Adrenal gland (tissue), 12 donors: Measurements from ENCODE around the gene TEX53. TPM values are rescaled to one million over a fixed set of nuclear protein-coding genes. Genes with fewer than 3 reads are reported as not detected.

Source experiments
- DNase-seq, 7 donors: peaks; one replicate each; pipeline ENCODE4 v3.0.0-alpha.2; 2019 to 2020
- H3K27ac ChIP-seq, 5 donors: fragments of 200-600 bp; sonication (generic) in 4 of 5; 1 replicate in 3 of 5; 2 replicates in 2 of 5; pipeline versions ENCODE4 v1.5.1 to v1.8.0; 2016 to 2020; ENCODE audit warnings: mild to moderate bottlenecking in 1 of 5
- H3K27me3 ChIP-seq: fragments of 200-600 bp; 2 replicates; pipeline ENCODE4 v1.8.0; 2021
- H3K36me3 ChIP-seq, 2 donors: fragments of 200-600 bp; replicated peaks in 1 of 2; 1 replicate in 1 of 2; 2 replicates in 1 of 2; pipeline versions ENCODE4 v1.5.1 to v1.8.0; 2018 to 2022
- H3K4me1 ChIP-seq, 2 donors: fragments of 200-600 bp; replicated peaks in 1 of 2; 1 replicate in 1 of 2; 2 replicates in 1 of 2; pipeline versions ENCODE4 v1.5.1 to v1.8.0; 2018 to 2021
- H3K4me3 ChIP-seq, 4 donors: fragments of 200-600 bp; sonication (generic) in 3 of 4; one replicate each; pipeline ENCODE4 v1.5.1; 2016 to 2018
- H3K9me3 ChIP-seq, 3 donors: fragments of 200-600 bp; sonication (generic) in 1 of 3; replicated peaks in 1 of 3; 1 replicate in 2 of 3; 2 replicates in 1 of 3; pipeline versions ENCODE4 v1.5.1 to v1.8.0; 2016 to 2021
- POLR2A ChIP-seq, 2 donors: fragments of 450-650 bp; IDR thresholded peaks; one replicate each; pipeline ENCODE4 v1.6.1; 2017; ENCODE audit warnings: antibody characterized with exemption in 2 of 2, mild to moderate bottlenecking in 2 of 2, moderate library complexity in 1 of 2
- WGBS, 4 donors: extraction: QIAGEN DNeasy Blood & Tissue Kit in 2 of 4; methylation state at CpG; one replicate each; pipeline versions ENCODE4 v1.1.5 to v1.1.7; 2013 to 2017; 5-methylcytosine and 5-hydroxymethylcytosine counted together
- intact Hi-C, 2 donors: fragments of 100-400 bp; cut with DNase I; formaldehyde crosslinking; loops; one replicate each; pipeline versions ENCODE4 v1.14.1 to v1.15.0; 2022 to 2023
- polyA plus RNA-seq, 3 donors: library from polyadenylated mRNA; stranded (reverse); fragments of 200-250 nt in 2 of 3; fragments of 350-450 nt in 1 of 3; fragmentation: Illumina TruSeq in 1 of 3; extraction: RNeasy Lipid Tissue Mini Kit (QIAGEN cat#74804) in 1 of 3; gene quantifications; one replicate each; pipeline ENCODE4 v1.2.3, GENCODE V29; 2013 to 2014
- total RNA-seq, 9 donors: library from RNA; depleted of rRNA in 4 of 9; stranded (reverse); fragments of >200 nt in 4 of 9; fragments of 120-200 nt in 1 of 9; fragmentation: NEBNext Ultra II Directional in 1 of 9; extraction: Animal tissue kit (Norgen Biotek cat#: 25700) in 1 of 9; gene quantifications; one replicate each; pipeline versions ENCODE4 v1.1.0 to v1.2.4, GENCODE V29; 2013 to 2023
- TF ChIP-seq, protein P1 (sequence below), 6 experiments: fragments of 450-650 bp in 4 of 6; fragments of 200-600 bp in 2 of 6; sonication (generic) in 1 of 6; IDR thresholded peaks; 1 replicate in 5 of 6; 2 replicates in 1 of 6; pipeline versions ENCODE4 v1.5.1 to v1.8.0; 2016 to 2021; ENCODE audit warnings: antibody characterized with exemption in 6 of 6, mild to moderate bottlenecking in 2 of 6, moderate library complexity in 1 of 6
- donor health status: healthy with polysubstance abuse.
- donor health status: Bipolar disorder and iron deficiency.
- donor health status: DM: yes; HTN: yes; CAD: no.
- donor health status: DM: no; HTN: no; CAD: no.
- donor health status: DM: no; HTN: no; CAD: no.
- donor health status: DM: yes; HTN: yes; CAD: no.

TEX53 gene
- total and polyA plus RNA-seq, 12 donors = not detected

DNA sequence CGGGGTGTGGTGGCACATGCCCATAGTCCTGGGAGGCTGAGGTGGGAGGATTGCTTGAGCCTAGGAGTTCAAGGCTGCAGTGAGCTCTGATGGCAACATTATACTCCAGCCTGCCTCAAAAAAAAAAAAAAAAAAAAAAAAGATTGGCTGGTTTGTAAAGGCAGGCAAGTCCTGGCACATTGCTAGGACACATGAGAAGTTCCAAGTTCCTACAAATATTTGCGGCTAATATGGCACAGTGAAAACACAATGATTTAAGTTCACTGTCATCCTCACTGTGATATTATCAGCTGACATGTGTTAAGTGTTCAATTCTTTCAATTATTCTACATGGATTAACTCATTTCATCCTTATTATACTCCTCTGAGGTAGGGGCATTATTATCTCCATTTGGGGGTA is 26.4 kb downstream of the TEX53 start:
- Histone ChIP-seq H3K36me3 (peaks cover 0 to 61% of the 10 kb centered on the region in 2 donors), H3K4me1 (no peaks in the 10 kb centered on the region), H3K27ac (no peak overlapping the region), H3K4me3 (no peak overlapping the region), H3K9me3 (no peaks in the 10 kb centered on the region), H3K27me3 (no peaks in the 10 kb centered on the region)
- WGBS, 4 donors = 1 to 42% (median 39%) methylated on average over 2 of the region's 2 CpGs
- no peak for DNase-seq
- no peak for TF ChIP-seq POLR2A (IDR thresholded peaks at IDR 0.05)
- TF ChIP-seq, protein P1, sequence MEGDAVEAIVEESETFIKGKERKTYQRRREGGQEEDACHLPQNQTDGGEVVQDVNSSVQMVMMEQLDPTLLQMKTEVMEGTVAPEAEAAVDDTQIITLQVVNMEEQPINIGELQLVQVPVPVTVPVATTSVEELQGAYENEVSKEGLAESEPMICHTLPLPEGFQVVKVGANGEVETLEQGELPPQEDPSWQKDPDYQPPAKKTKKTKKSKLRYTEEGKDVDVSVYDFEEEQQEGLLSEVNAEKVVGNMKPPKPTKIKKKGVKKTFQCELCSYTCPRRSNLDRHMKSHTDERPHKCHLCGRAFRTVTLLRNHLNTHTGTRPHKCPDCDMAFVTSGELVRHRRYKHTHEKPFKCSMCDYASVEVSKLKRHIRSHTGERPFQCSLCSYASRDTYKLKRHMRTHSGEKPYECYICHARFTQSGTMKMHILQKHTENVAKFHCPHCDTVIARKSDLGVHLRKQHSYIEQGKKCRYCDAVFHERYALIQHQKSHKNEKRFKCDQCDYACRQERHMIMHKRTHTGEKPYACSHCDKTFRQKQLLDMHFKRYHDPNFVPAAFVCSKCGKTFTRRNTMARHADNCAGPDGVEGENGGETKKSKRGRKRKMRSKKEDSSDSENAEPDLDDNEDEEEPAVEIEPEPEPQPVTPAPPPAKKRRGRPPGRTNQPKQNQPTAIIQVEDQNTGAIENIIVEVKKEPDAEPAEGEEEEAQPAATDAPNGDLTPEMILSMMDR (IDR thresholded peaks at IDR 0.05) = no peak
- intact Hi-C loops = no loop called here

DNA sequence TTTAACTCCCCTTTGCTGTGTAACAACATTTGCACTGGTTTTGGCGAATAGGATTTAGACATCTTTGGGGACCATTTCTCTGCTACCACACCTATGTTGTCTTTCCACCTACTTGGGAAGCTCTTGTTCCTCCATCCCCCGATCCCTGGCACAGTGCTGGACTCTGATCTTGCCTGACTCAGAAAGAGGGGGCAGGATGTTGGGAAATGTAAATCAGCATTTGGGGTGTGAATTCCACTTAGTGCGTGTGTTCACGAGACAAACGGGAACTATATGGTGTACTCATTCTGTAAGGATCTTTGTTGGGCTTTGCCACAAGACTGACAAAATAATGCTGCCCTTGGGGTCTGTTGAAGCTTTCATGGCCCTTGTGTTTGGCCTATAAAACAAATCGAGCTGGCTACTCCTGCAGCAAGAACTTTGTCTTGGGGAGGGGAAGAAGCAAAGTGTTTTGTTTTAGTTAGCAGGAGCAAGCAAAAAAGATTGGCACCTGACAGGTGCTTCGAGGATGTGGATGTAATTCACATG is 28.0 kb downstream of the TEX53 start:
- Histone ChIP-seq H3K4me1 (no peaks in the 10 kb centered on the region), H3K9me3 (no peaks in the 10 kb centered on the region), H3K4me3 (no peak overlapping the region), H3K27ac (no peak overlapping the region), H3K36me3 (peaks cover 0 to 61% of the 10 kb centered on the region in 2 donors), H3K27me3 (no peaks in the 10 kb centered on the region)
- DNase-seq = no peak
- intact Hi-C loops = no loop called here
- WGBS, 4 donors = 88 to 93% (median 90%) methylated on average over 7 of the region's 7 CpGs
- TF ChIP-seq, protein P1 (IDR thresholded peaks at IDR 0.05) = no peak
- no peak for TF ChIP-seq POLR2A (IDR thresholded peaks at IDR 0.05)

DNA sequence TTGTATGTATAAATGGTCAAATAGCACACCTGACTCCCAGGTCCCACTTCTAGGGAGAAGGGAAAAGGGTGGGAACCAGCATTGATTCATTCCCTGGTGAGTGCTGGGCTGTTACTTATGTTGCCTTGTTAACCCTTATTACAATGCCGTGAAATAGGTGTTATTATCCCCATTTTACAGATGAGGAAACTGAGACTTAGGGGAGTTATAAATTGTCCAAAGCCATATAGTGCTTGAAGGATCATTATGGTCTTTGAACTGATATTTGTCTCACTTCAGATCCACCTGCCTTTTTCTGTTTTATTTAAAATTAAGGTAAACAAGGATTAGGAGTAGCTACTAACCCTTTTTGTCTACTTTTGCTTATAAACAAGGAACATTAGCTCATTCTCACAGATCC is 30.1 kb downstream of the TEX53 start:
- TF ChIP-seq POLR2A (IDR thresholded peaks at IDR 0.05) = no peak
- TF ChIP-seq, protein P1 (IDR thresholded peaks at IDR 0.05) = no peak
- Histone ChIP-seq H3K9me3 (no peaks in the 10 kb centered on the region), H3K36me3 (peaks cover 0 to 43% of the 10 kb centered on the region in 2 donors), H3K27me3 (no peaks in the 10 kb centered on the region), H3K27ac (no peak overlapping the region), H3K4me1 (peaks cover 0 to under 1% of the 10 kb centered on the region in 2 donors), H3K4me3 (no peak overlapping the region)
- DNase-seq = no peak
- 71 to 95% (median 92%) methylated on average over 1 of the region's 1 CpG for WGBS, 4 donors
- intact Hi-C loops = no loop called here

DNA sequence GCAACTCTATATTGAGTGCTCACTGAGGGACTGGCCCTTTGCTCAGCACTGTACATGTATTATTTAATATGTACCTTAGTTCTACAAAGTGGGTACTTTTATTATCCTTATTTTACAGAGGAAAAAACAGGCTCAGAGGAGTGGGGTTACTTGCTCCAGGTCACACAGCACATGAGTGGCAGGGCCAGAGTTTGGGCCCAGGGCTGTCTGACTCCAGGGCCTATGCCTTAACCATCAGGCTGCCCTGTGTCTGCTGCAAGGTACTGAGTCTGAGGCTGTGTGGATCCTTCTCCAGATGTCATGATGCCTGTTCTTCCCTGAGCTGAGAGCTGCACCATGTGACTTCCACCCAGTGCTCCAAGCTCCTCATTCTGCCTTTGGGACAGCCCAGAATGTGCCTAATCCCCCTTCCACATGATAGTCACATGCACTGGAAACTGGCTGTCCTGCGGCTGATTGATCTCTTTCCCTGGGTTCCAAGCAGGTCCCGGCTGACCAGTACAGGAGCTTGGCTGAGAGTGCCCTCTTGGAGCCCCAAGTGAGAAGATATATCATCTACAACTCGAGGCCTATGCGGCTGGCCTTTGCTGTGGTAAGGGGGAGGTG is 31.1 kb downstream of the TEX53 start:
- WGBS, 4 donors = 80 to 89% (median 86%) methylated on average over 2 to 4 of the region's 4 CpGs
- Histone ChIP-seq H3K27ac (no peak overlapping the region), H3K4me3 (no peak overlapping the region), H3K4me1 (peaks cover 5 to 9% of the 10 kb centered on the region in 2 donors), H3K27me3 (no peaks in the 10 kb centered on the region), H3K36me3 (peaks cover 0 to 37% of the 10 kb centered on the region in 2 donors), H3K9me3 (no peaks in the 10 kb centered on the region)
- DNase-seq = no peak
- no peak for TF ChIP-seq POLR2A (IDR thresholded peaks at IDR 0.05)
- TF ChIP-seq, protein P1 (IDR thresholded peaks at IDR 0.05) = no peak
- intact Hi-C loops = no loop called here
